ENCODE measurements around the gene FDXR. TPM values are rescaled to one million over a fixed set of nuclear protein-coding genes. Genes with fewer than 3 reads are reported as not detected.

FDXR gene
- total RNA-seq, 1 experiment from 2014 or later: 108 TPM

DNA sequence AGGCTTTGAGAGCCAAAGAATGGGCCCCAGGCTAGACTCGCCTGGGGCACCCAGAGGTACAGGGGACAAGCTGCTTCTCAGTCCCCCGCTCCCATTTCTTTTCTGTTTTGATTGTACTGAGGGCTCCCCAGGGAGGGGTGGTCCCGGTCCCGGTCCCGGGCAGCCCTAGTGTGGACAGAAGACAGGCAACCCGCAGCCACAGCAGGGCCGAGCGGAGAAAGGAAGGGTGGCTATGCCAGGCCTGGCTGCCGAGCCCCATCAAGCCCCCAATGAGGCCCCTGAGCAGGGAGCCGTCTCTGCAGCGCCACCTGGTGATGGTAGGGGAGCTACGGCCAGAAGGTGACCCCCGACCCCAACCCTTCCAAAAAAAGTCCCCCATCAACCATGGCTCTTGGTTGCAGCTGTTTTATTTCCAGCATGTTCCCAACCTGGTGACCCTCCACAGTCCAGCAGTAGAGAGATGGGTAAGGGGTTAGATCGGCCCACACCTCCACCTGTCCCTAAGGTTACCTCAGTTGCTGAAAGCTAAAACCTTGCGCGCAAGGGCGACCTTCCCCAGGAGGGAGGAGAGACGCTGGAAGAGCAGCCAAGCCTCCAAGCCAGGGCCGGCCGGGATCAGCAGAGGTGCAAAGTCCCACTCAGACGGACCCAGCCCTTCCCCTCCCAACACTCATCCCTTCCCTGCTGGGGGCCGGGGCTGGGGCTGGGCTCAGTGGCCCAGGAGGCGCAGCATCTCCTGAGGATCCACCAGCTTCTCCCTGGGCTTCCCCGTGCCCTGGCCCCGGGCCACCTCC, 10.5 kb downstream of the FDXR start:
- DNase-seq (ENCODE audit: low read depth): no peak
- in situ Hi-C loops (cut with HindIII; ENCODE audit: low pct_unique_long_range_greater_than_20kb, low sequenced_read_pairs): no loop called here

- in situ Hi-C loops (cut with HindIII; ENCODE audit: low pct_unique_long_range_greater_than_20kb, low sequenced_read_pairs): no loop called here
- DNase-seq (ENCODE audit: low read depth): no peak
Measured at GRCh38 chr17:74861662-74862107, 11.1 kb downstream of the FDXR start.

DNA sequence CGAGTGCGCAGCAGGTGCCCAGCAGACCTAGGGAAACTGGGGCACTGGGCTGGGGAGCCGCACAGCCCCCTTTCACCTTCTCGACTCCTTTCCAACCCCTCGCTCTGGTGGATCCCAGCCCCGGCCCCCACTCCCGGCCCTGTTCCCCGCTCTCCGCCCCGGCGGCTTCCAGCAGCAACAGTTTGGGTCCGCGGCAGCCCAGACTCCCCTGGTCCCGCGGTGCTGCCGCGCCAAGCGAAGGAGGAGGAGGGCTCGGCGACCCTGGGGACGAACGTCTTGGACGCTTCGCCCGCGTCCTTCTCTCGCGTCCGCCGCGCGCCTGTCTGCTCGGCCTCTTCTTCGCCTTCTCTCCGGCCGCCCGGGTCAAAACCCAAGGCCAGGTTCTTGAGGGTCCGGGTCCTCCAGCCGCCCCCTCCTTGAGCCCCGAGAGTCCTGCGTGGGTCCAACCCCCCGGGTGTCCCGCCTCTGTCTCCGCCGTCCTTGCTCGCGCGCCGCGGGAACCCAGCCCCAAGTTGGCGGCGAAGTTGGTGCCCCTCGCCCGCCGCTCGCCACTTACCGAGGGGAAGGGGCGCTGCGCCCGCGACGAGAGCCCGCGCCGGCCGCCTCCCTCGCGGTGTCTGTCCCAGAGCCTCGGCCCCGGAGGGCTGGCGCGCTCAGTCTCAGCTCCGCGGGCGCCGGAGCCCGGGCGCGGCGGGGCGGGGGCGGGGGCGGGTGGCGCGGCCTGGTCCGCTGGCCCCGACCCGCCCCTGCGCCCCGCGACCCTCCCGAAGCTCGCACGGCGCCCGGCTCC, 11.7 kb downstream of the FDXR start:
- DNase-seq (ENCODE audit: low read depth): no peak
- in situ Hi-C loops (cut with HindIII; ENCODE audit: low pct_unique_long_range_greater_than_20kb, low sequenced_read_pairs): no loop called here

- in situ Hi-C loops (cut with HindIII; ENCODE audit: low pct_unique_long_range_greater_than_20kb, low sequenced_read_pairs): no loop called here
- no peak for DNase-seq (ENCODE audit: low read depth)
Measured at GRCh38 chr17:74860229-74860871, 12.4 kb downstream of the FDXR start.

GRCh38 chr17:74859459-74860228, 13.2 kb downstream of the FDXR start, which contains the start of gene GRIN2C:
Gene GRIN2C (minus strand): TSS chr17:74859885. CDS start chr17:74855092, 4,793 bp downstream.
- in situ Hi-C loops (cut with HindIII; ENCODE audit: low pct_unique_long_range_greater_than_20kb, low sequenced_read_pairs): no loop called here
- DNase-seq (ENCODE audit: low read depth): no peak

GRCh38 chr17:74858672-74859458, 13.9 kb downstream of the FDXR start:
- no peak for DNase-seq (ENCODE audit: low read depth)
- in situ Hi-C loops (cut with HindIII; ENCODE audit: low pct_unique_long_range_greater_than_20kb, low sequenced_read_pairs): no loop called here

GRCh38 chr17:74857191-74857590, 15.6 kb downstream of the FDXR start:
- DNase-seq (ENCODE audit: low read depth): no peak
- in situ Hi-C loops (cut with HindIII; ENCODE audit: low pct_unique_long_range_greater_than_20kb, low sequenced_read_pairs): no loop called here

GRCh38 chr17:74856112-74856511, 16.7 kb downstream of the FDXR start:
- in situ Hi-C loops (cut with HindIII; ENCODE audit: low pct_unique_long_range_greater_than_20kb, low sequenced_read_pairs): no loop called here
- no peak for DNase-seq (ENCODE audit: low read depth)

GRCh38 chr17:74855323-74855722, 17.5 kb downstream of the FDXR start:
- in situ Hi-C loops (cut with HindIII; ENCODE audit: low pct_unique_long_range_greater_than_20kb, low sequenced_read_pairs): no loop called here
- DNase-seq (ENCODE audit: low read depth): no peak

GRCh38 chr17:74854792-74855191, 18.0 kb downstream of the FDXR start:
- in situ Hi-C loops (cut with HindIII; ENCODE audit: low pct_unique_long_range_greater_than_20kb, low sequenced_read_pairs): no loop called here

DNA sequence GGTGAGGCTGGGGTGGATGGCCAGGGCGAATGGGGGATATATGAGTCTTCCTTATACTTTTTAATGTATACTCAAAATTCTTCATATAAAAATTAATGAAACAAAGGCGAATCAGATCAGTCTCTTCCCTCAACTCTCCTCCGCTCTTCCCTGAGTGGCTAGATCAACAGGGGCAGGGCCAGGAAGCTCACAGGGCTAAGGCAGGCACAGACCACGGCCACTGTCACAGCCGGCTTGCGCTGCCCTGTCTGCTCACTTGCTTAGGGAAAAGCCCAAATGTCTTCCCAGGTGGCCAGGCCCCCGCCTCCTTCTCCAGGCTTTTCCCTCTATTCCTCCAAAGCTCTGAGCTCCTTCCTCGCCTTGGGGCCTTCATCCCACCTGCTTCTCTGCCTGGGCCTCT, 19.1 kb downstream of the FDXR start:
- in situ Hi-C loops (cut with HindIII; ENCODE audit: low pct_unique_long_range_greater_than_20kb, low sequenced_read_pairs): no loop called here
- DNase-seq (ENCODE audit: low read depth): no peak

More at GRCh38 chr17:74854792-74855191, 18.0 kb downstream of the FDXR start:
- no peak for DNase-seq (ENCODE audit: low read depth)

DNA sequence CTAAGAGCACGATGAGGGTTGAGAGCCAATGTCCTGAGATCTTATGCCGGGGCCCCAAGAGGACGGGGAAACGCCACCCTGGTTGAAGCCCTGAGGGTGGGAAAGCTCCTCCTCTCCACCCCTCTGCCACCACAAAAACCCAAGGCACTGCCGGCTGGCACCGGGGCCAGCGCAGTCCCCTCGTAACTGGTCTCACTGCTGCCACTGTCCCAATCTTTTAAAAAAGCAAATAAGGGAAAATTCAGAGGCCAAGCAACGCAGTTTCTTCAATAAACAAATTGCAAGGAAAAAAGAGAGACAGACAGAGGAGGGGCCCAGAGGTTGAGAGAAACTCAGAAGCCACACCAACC, 19.8 kb downstream of the FDXR start:
- no peak for DNase-seq (ENCODE audit: low read depth)
- in situ Hi-C loops (cut with HindIII; ENCODE audit: low pct_unique_long_range_greater_than_20kb, low sequenced_read_pairs): no loop called here

GRCh38 chr17:74852237-74853047, 20.4 kb downstream of the FDXR start:
- in situ Hi-C loops (cut with HindIII; ENCODE audit: low pct_unique_long_range_greater_than_20kb, low sequenced_read_pairs): no loop called here
- DNase-seq (ENCODE audit: low read depth): peak; percentile 47

- in situ Hi-C loops (cut with HindIII; ENCODE audit: low pct_unique_long_range_greater_than_20kb, low sequenced_read_pairs): no loop called here
Measured at GRCh38 chr17:74851612-74852236, 21.1 kb downstream of the FDXR start.

DNA sequence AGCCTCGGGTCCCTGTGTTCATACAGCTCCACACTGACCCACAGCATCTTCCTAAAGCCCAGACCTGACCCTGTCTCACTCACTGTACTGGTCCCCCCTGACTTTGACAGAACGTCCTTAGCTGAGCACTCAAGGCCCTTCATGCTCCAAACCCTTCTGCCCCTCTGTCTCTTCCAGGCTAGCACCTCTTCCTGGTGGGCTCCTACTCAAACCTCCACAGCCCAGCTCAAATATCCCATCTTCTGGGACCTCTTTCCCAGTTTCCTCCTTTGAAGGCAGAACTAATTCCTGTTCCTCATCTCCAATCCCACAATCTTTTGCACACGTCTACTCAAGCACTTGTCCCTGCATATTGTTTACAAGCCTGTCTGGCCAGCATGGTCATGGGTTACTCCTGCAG, 21.9 kb downstream of the FDXR start:
- DNase-seq (ENCODE audit: low read depth): no peak
- in situ Hi-C loops (cut with HindIII; ENCODE audit: low pct_unique_long_range_greater_than_20kb, low sequenced_read_pairs): no loop called here

More at GRCh38 chr17:74851612-74852236, 21.1 kb downstream of the FDXR start:
- DNase-seq (ENCODE audit: low read depth): no peak

DNA sequence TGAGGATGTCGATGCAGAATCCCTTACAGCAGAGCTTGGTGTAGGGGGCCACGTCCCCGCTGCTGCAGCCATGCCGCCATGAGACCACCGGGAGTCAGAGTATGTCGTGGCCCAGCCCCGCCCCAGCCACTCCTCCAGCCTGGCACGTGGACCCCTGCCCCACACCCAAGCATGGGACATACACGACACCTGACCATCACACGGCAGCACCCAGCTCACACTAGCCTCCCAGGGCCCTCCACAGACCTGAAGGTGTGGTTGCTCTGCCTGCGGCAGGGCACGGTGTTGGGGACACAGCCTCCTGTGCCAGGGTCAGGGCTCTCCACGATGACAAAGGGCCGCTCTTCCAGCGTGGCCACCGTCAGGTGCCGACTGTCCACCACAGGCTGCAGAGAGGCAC, 22.5 kb downstream of the FDXR start:
- in situ Hi-C loops (cut with HindIII; ENCODE audit: low pct_unique_long_range_greater_than_20kb, low sequenced_read_pairs): no loop called here
- no peak for DNase-seq (ENCODE audit: low read depth)

Measured in Caki2 (cell line).